OCI-LY1 (cell line): Measurements from ENCODE around the gene GMPS.
A peak's percentile ranks its signal among the peaks of the same experiment; 100 is the strongest.

Source experiments
- H2AFZ ChIP-seq: fragments of 200-600 bp; sonication (generic), shearing (Covaris generic); 2 replicates; pipeline ENCODE4 v1.6.0; 2014; ENCODE audit warnings: antibody characterized with exemption, mild to moderate bottlenecking, low read length
- H3F3A ChIP-seq: fragments of 200-600 bp; sonication (generic), shearing (Covaris generic); 2 replicates; pipeline ENCODE4 v1.6.0; 2014; ENCODE audit warnings: mild to moderate bottlenecking, antibody characterized with exemption, low read length, moderate library complexity; ENCODE audit not compliant: insufficient read depth
- H3K27ac ChIP-seq: fragments of 200-600 bp; sonication (generic); 2 replicates; pipeline ENCODE4 v1.5.1; 2014; ENCODE audit warnings: low read length, mixed run types, mild to moderate bottlenecking, low read depth; ENCODE audit not compliant: poor library complexity, severe bottlenecking
- H3K27me3 ChIP-seq: fragments of 200-600 bp; sonication (generic); 2 replicates; pipeline ENCODE4 v1.6.0; 2014; ENCODE audit warnings: antibody characterized with exemption, mild to moderate bottlenecking, low read length, moderate library complexity; ENCODE audit not compliant: insufficient read depth
- H3K36me3 ChIP-seq: fragments of 200-600 bp; sonication (generic); 2 replicates; pipeline ENCODE4 v1.6.1; 2014; ENCODE audit warnings: mild to moderate bottlenecking, antibody characterized with exemption, low read length, moderate library complexity, mixed read lengths; ENCODE audit not compliant: insufficient read depth
- H3K4me1 ChIP-seq: fragments of 200-600 bp; sonication (generic); 2 replicates; pipeline ENCODE4 v1.5.1; 2014; ENCODE audit warnings: mild to moderate bottlenecking, low read length, moderate library complexity; ENCODE audit not compliant: insufficient read depth, severe bottlenecking
- H3K4me2 ChIP-seq: fragments of 200-600 bp; sonication (generic), shearing (Covaris generic); 2 replicates; pipeline ENCODE4 v1.6.1; 2014; ENCODE audit warnings: low read length
- H3K4me3 ChIP-seq: fragments of 200-600 bp; sonication (generic); 2 replicates; pipeline ENCODE4 v1.5.1; 2014; ENCODE audit warnings: low read length, low read depth, mild to moderate bottlenecking, mixed read lengths; ENCODE audit not compliant: poor library complexity, severe bottlenecking
- H3K79me2 ChIP-seq: fragments of 200-600 bp; shearing (Covaris generic); 2 replicates; pipeline ENCODE4 v1.6.1; 2016; ENCODE audit warnings: mixed run types, low read length, mixed read lengths; ENCODE audit not compliant: insufficient read depth
- H3K9ac ChIP-seq: fragments of 200-600 bp; sonication (generic), shearing (Covaris generic); 2 replicates; pipeline ENCODE4 v1.6.1; 2014; ENCODE audit warnings: mild to moderate bottlenecking, low read length, mixed read lengths
- H3K9me2 ChIP-seq: fragments of 200-600 bp; sonication (generic), shearing (Covaris generic); 2 replicates; pipeline ENCODE4 v1.6.1; 2014; ENCODE audit warnings: low read depth, mild to moderate bottlenecking, low read length, mixed read lengths
- H3K9me3 ChIP-seq: fragments of 200-600 bp; shearing (Covaris generic); 2 replicates; pipeline ENCODE4 v1.6.1; 2014; ENCODE audit warnings: low read length, mixed read lengths
- H4K20me1 ChIP-seq: fragments of 200-600 bp; sonication (generic), shearing (Covaris generic); 2 replicates; pipeline ENCODE4 v1.6.0; 2016; ENCODE audit warnings: mild to moderate bottlenecking, low read length; ENCODE audit not compliant: insufficient read depth
- CTCF ChIP-seq: fragments of 200-600 bp; sonication (generic), shearing (Covaris generic); IDR thresholded peaks from 2 replicates; pipeline ENCODE4 v1.5.1; 2017; ENCODE audit warnings: mild to moderate bottlenecking, antibody characterized with exemption, low read length, moderate library complexity, mixed read lengths
- EZH2 ChIP-seq: fragments of 200-600 bp; sonication (generic), shearing (Covaris generic); IDR thresholded peaks from 2 replicates; pipeline ENCODE4 v1.8.0; 2017; ENCODE audit warnings: borderline replicate concordance, mixed run types, mild to moderate bottlenecking, antibody characterized with exemption, low read length, moderate library complexity, mixed read lengths

GMPS gene

DNA sequence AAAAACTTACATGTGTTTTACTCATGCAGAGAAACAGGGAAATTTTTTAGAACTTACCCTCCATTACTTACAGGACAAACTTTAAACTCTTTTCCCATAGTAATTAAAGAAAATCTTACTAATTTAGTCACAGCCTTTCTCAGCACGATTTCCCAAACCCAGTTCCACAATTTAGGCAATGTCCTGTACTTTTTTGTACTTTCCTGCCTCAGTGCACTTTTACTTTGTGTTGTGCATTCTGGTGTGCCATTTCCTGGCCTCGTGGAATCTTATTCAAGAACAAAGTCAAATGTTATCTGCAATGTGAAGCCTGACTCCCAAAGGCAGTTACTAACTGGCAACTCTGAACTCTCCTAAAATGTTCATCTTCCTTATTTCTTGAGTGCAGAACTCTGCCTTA is 18.1 kb upstream of the GMPS start:
- H3K36me3 ChIP-seq = peaks cover 16% of the 10 kb centered on the region; the same call in 1 of the 2 replicates
- H3K9me3 ChIP-seq = no peaks in the 10 kb centered on the region
- H3F3A ChIP-seq = 0 out of 2 replicates have a peak, but pooled peaks cover 4% of the 10 kb centered on the region
- H3K9me2 ChIP-seq = no peaks in the 10 kb centered on the region
- no peak overlapping the region for H2AFZ ChIP-seq
- H3K9ac ChIP-seq = peak overlapping the region; percentile 93
- peak overlapping the region; percentile 97 for H3K4me3 ChIP-seq
- peak overlapping the region; percentile 80 for H3K4me2 ChIP-seq
- H3K79me2 ChIP-seq = peaks cover 39% of the 10 kb centered on the region
- TF ChIP-seq EZH2 = no peak
- no peak for TF ChIP-seq CTCF
- H3K27me3 ChIP-seq = no peaks in the 10 kb centered on the region
- no peaks in the 10 kb centered on the region for H4K20me1 ChIP-seq
- H3K4me1 ChIP-seq = peaks cover 40% of the 10 kb centered on the region
- H3K27ac ChIP-seq = no peak overlapping the region

GRCh38 chr3:155853214-155854140 is 17.0 kb upstream of the GMPS start:
- Histone ChIP-seq H3K9ac (peak overlapping the region; percentile 93), H4K20me1 (no peaks in the 10 kb centered on the region), H3K4me2 (peak overlapping the region; percentile 80), H3F3A (0 out of 2 replicates have a peak, but pooled peaks cover 4% of the 10 kb centered on the region), H3K36me3 (peaks cover 10% of the 10 kb centered on the region; the same call in 1 of the 2 replicates), H3K4me3 (peak overlapping the region; percentile 97), H3K4me1 (peaks cover 40% of the 10 kb centered on the region), H3K9me2 (no peaks in the 10 kb centered on the region), H3K27me3 (no peaks in the 10 kb centered on the region), H3K9me3 (no peaks in the 10 kb centered on the region), H3K79me2 (peaks cover 35% of the 10 kb centered on the region), H2AFZ (no peak overlapping the region), H3K27ac (peak overlapping the region; percentile 52)
- no peak for TF ChIP-seq EZH2
- TF ChIP-seq CTCF = no peak

- no peak for TF ChIP-seq EZH2
- TF ChIP-seq CTCF = peak; percentile 10; the same call in 1 of the 2 replicates
- H3K9me3 ChIP-seq = no peaks in the 10 kb centered on the region
Observed at GRCh38 chr3:155854141-155854940, 16.1 kb upstream of the GMPS start, which contains the start of gene SLC33A1. Gene SLC33A1, minus strand, starts transcription at chr3:155854427. Its CDS starts 430 bp downstream, at chr3:155853997.

More at GRCh38 chr3:155854141-155854940, 16.1 kb upstream of the GMPS start, which contains the start of gene SLC33A1:
- peaks cover 38% of the 10 kb centered on the region for H3K4me1 ChIP-seq
- H3K4me3 ChIP-seq = peak within 1 kb of the TSS; percentile 97
- peaks cover 35% of the 10 kb centered on the region for H3K79me2 ChIP-seq
- no peak within 1 kb of the TSS for H2AFZ ChIP-seq
- H4K20me1 ChIP-seq = no peaks in the 10 kb centered on the region
- H3F3A ChIP-seq = 0 out of 2 replicates have a peak, but pooled peaks cover 4% of the 10 kb centered on the region
- H3K9me2 ChIP-seq = no peaks in the 10 kb centered on the region
- H3K36me3 ChIP-seq = peaks cover 6% of the 10 kb centered on the region; the same call in 1 of the 2 replicates
- H3K4me2 ChIP-seq = peak within 1 kb of the TSS; percentile 80
- peak within 1 kb of the TSS; percentile 93 for H3K9ac ChIP-seq
- no peaks in the 10 kb centered on the region for H3K27me3 ChIP-seq
- peak within 1 kb of the TSS; percentile 52 for H3K27ac ChIP-seq
